ENCODE data around the gene CDH5.
"Not testable (repeated sequence)": the region's sequence is repeated elsewhere in the genome, so short reads cannot be mapped to it uniquely, and the experiment has no call there.

Gene CDH5

DNA sequence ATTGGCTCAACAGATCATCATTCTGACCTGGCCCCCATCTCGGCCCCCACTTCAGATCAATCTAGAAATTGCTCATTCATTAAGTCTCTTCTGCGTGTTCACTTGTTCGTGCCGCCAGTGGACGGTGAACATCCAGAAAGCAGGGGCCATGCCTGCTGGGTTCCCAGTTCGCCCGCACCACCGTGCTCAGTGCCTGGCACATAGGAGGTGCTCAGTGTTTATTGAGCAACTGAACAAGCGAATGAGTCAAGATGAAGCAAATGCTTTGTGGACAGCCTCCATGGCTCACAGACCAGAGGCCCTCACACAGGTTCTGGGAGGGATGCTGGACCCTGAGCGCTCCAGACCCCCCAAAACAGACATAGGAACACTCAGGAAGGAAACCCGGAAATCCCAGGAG lies 74.5 kb downstream of the CDH5 start:
- no peak for DNase-seq

DNA sequence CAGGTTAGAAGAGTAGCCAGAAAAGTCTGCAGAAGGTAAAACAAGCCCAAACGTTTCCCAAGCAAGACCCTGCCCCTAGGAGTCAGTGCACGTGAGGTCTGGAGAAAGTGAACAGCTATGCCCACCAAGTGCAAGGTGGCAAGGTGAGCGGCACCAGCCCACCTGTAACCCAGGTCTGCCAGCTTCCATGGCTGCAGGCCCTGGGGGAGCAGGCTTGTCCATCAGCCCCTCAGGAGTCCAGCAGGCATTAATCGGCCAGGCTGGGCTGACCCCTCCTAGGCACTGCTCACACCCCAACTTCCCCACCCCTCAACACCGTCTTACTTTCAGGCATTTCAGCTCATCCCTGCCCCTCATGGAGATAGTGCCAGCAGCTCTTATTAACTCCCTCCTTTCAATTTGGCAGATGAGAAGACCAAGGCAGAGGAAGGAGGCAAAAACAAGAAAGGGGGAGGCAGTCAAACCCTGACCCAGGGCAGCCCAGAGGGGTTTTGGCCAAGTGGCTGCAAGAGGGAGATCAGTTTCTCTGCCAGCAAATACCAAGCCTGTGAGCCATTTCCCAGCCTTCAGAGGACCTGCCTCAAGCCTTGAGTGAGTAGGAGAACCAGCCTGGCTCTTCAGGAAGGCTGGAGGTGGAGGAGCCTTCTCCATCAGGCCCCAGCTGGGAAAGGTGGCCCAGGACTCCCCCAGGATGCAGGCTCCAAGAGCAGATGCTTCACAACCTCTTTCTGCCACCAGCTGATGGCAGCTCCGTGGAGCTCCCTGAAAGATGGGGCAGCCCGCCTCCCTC lies 75.3 kb downstream of the CDH5 start:
- DNase-seq: no peak

DNA sequence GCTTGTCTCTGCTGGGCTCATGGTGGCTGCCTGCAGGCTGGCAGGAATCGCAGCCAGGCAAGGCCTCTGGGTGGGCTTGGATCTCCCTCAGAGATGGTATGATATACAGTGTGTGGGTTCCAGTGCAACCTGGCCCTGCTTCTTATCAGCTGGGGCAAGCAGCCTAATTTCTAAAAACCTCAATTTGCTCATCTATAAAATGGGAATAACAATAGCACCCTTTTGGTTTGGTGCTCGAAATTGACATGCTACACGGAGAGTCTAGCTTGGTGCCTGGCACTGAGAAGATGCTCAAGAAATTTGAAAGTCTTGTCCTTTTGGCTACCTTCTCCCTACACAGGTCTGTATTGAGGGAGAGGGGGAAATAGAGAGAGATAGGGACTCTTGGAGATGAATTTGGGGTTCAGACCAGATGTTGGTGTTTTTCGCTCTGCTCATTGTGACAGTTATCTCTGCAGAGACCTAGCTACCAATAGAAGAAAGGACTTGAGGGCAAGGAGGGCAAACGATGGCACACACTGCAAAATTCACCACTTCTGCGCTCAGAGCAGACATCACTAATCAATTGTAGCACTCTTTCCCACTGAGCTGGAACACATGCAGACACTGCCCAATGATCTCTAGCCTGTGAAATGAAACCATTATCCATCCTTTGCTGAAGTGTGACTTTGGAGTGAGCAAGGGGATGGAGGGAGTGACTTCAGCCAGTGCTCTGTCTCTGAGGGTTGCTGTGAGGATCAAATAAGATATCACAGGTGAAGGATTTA lies 76.2 kb downstream of the CDH5 start:
- DNase-seq: no peak

DNA sequence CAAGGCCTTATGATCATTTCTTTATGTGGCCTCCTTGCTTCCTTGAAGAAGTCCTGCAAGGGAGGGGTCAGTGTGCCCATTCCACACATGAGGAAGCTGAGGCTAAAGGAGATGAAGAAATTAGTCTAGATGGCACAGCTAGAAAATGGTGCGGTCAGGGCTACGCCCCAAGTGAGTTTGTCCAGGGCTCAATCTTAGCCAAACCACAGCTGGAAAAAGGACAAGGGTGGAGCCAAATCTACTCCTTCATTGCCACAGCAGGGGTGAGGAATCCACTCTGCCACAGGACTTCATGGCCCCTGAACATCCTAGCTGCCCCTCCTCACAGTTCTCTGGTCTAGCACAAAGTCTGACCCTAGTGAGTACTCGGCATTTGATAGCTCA lies 76.8 kb downstream of the CDH5 start:
- DNase-seq: no peak

DNA sequence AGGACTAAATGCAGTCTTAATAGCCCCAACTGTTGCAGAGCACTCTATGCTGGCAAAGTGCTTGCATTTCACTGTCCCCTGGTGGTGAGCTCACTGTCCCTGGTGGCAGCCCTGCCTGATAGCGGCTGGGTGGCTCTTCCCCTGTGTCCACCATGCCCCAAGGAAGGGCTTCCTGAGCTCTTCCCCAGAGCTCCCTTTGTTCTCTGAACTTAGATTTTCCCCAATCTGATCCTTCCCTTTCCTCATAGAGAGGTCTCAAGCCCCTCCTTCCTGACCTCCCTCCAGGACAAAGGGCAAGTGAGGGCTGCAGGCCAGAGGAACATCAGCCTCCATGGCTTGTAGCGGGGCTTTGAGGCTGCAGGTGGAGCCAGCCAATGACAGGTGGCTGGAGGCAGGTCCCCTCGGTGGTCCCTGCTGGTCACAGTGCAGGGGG lies 77.6 kb downstream of the CDH5 start:
- no peak for DNase-seq

DNA sequence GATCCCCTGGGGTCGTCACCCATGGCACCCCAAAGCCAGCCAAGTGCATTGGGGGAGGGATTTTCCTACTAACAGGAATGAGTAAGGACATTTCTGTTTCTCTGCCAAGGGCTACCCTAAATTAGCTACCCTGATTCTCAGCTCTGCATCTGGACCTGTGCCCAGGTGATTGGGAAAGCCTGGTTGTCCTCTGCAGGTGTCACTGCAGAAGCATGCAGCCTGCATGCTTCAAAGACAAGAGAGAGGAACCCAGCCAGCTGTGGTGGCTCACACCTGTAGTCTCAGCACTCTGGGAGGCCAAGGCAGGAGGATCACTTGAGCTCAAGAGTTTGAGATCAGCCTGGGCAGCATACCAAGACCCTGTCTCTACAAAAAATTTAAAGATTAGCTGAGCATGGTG lies 80.2 kb downstream of the CDH5 start:
- DNase-seq: no peak

DNA sequence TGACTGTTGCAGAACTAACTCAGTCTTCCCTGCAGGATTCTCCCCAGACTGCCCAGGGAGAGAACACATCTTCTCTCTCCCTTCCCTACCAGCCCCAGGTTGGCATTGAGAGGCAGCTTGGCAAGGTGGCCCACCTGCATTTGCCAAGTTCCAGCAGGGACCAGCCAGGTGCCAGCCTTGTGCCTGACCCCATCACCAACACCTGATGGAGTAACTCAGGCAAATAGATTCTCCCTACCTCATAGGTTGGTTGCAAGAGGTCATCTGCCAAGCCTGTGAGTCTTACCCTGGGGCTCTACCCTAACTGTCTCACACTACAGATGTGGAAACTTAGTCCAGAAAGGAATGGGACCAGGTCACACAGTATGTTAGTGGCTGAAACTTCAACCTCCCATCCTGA lies 81.0 kb downstream of the CDH5 start:
- DNase-seq: no peak

DNA sequence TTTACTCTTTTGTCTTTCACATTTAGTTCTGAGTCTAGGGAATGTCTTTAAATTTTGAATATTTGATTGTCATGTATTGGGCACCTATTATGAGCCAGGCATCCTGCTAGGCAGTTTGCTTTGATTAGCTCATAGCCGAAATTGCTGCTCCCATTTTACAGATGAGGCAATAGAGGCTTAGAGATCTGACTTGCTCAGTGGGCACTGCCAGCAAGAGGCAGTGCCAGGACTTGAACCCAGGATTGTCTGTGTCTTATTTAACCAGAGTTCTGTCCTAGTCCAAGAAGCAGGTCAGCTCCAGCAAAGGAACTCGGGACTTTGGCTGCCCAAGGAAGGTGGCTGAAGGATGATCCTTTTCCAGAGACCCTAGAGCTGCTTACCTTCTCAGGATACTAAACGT lies 85.1 kb downstream of the CDH5 start:
- no peak for DNase-seq

DNA sequence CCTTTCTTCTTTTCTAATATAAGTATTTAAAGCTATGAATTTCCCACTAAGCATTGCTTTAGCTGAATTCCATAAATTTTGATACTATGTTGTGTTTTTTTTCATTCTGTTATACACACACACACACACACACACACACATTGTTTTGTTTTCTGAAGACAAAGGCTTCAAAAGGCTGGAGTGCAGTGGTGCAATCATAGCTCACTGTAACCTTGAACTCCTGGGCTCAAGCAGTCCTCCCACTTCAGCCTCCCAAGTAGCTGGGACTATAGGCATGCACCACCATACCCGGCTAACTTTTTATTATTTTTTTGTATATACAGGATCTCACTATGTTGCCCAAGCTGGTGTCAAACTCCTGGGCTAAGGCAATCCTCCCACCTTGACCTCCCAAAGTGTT lies 86.7 kb downstream of the CDH5 start:
- DNase-seq: not testable (repeated sequence)
